ENCODE results near the gene VARS2.

Gene VARS2

DNA sequence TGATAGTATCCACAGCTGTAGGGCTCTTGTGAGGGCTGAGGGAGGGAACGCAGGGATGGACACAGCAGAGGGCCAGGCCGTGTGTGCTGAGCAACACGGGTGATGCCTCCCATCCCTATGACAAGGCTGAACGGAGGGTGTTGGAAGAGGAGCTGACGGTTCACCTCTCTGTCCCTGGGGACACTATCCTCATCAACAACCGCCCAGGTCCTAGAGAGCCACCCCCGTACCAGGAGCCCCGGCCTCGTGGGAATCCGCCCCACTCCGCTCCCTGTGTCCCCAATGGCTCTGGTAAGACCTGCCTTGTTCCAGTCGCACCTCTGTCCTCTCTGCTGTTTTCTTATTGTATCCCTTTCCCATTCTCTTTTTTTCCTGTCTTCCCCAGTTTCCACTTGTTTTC, 19.7 kb upstream of the VARS2 start:
- H3K4me3 ChIP-seq (replicated peaks; ENCODE audit: low read depth, low read length): no peak overlapping the region
- DNase-seq (ENCODE audit: extremely low read depth, low read depth): no peak
- TF ChIP-seq, protein P1, sequence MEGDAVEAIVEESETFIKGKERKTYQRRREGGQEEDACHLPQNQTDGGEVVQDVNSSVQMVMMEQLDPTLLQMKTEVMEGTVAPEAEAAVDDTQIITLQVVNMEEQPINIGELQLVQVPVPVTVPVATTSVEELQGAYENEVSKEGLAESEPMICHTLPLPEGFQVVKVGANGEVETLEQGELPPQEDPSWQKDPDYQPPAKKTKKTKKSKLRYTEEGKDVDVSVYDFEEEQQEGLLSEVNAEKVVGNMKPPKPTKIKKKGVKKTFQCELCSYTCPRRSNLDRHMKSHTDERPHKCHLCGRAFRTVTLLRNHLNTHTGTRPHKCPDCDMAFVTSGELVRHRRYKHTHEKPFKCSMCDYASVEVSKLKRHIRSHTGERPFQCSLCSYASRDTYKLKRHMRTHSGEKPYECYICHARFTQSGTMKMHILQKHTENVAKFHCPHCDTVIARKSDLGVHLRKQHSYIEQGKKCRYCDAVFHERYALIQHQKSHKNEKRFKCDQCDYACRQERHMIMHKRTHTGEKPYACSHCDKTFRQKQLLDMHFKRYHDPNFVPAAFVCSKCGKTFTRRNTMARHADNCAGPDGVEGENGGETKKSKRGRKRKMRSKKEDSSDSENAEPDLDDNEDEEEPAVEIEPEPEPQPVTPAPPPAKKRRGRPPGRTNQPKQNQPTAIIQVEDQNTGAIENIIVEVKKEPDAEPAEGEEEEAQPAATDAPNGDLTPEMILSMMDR (IDR thresholded peaks at IDR 0.05; ENCODE audit: low read depth, low read length, missing control alignments): no peak

DNA sequence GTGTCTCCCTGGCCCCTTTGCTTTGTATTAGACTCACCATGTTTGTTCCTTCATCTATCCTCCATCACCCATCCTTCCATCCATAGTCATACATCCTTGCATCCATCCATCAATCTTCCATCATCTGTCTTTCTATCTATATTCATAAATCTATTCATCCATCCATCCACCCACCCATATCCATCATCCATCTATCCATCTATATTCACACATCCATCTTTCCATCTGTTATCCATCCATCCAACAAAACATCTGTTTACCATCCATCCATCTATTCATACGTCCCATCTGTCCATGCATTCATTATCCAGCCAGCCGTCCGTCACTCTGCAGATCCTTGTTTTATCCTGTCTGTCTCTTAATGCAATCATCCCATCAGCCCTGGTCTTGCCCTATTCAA, 19.1 kb upstream of the VARS2 start:
- TF ChIP-seq, protein P1 (IDR thresholded peaks at IDR 0.05; ENCODE audit: low read depth, low read length, missing control alignments): no peak
- H3K4me3 ChIP-seq (replicated peaks; ENCODE audit: low read depth, low read length): no peak overlapping the region
- DNase-seq (ENCODE audit: extremely low read depth, low read depth): no peak

DNA sequence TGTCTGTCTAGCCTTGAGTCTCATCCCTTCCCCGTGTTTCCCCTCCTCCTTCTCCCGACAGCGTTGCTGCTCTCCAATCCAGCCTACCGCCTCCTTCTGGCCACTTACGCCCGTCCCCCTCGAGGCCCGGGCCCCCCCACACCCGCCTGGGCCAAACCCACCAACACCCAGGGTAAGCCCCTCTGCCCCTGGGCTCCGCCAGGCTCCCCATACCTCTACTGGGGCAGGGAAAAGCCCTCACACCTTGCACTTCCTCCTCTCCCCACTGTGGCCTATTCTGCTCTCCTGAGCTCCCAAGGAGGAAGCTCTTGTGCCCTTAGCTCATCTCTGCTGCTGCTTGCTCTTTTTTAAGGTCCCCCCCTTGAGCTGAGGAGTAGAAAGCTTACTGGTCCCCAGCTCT, 18.7 kb upstream of the VARS2 start:
- H3K4me3 ChIP-seq (replicated peaks; ENCODE audit: low read depth, low read length): no peak overlapping the region
- no peak for DNase-seq (ENCODE audit: extremely low read depth, low read depth)
- TF ChIP-seq, protein P1 (IDR thresholded peaks at IDR 0.05; ENCODE audit: low read depth, low read length, missing control alignments): no peak

DNA sequence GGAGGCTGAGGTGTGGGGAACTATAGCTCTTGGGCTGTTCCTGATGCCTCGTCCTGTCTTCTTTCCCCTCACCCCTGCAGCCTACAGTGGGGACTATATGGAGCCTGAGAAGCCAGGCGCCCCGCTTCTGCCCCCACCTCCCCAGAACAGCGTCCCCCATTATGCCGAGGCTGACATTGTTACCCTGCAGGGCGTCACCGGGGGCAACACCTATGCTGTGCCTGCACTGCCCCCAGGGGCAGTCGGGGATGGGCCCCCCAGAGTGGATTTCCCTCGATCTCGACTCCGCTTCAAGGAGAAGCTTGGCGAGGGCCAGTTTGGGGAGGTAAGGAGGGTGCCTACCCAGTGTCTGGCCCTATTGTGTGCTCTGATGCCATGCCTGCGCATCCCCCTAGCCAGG, 17.5 kb upstream of the VARS2 start:
- DNase-seq (ENCODE audit: extremely low read depth, low read depth): no peak
- H3K4me3 ChIP-seq (replicated peaks; ENCODE audit: low read depth, low read length): no peak overlapping the region
- TF ChIP-seq, protein P1 (IDR thresholded peaks at IDR 0.05; ENCODE audit: low read depth, low read length, missing control alignments): no peak

DNA sequence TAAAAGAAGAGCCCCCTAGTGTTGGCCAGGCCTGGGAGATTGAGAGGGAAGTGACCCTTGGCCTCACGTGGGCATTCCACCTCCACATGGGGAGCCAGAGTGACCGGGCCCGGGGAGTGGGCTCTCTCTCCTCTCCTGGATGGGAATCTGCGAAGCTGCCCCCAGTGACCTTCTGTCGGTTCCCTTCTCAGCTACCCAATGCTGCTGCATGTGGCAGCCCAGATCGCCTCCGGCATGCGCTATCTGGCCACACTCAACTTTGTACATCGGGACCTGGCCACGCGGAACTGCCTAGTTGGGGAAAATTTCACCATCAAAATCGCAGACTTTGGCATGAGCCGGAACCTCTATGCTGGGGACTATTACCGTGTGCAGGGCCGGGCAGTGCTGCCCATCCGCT, 16.2 kb upstream of the VARS2 start:
- TF ChIP-seq, protein P1 (IDR thresholded peaks at IDR 0.05; ENCODE audit: low read depth, low read length, missing control alignments): no peak
- H3K4me3 ChIP-seq (replicated peaks; ENCODE audit: low read depth, low read length): no peak overlapping the region
- DNase-seq (ENCODE audit: extremely low read depth, low read depth): no peak

DNA sequence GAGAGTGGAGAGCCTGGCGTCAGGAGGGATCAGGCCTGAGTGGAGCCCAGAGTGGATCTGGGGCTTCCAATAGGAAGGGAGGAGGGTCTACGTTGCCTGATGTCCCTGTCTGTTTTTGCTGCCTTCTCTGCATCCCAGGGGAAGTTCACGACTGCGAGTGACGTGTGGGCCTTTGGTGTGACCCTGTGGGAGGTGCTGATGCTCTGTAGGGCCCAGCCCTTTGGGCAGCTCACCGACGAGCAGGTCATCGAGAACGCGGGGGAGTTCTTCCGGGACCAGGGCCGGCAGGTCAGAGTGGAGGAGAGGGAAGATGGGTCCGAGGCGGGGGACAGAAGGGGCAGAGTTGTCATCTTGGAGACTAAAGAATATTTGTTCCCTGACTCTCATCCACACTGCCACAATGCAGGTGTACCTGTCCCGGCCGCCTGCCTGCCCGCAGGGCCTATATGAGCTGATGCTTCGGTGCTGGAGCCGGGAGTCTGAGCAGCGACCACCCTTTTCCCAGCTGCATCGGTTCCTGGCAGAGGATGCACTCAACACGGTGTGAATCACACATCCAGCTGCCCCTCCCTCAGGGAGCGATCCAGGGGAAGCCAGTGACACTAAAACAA, 15.2 kb upstream of the VARS2 start:
- DNase-seq (ENCODE audit: extremely low read depth, low read depth): no peak
- no peak overlapping the region for H3K4me3 ChIP-seq (replicated peaks; ENCODE audit: low read depth, low read length)
- TF ChIP-seq, protein P1 (IDR thresholded peaks at IDR 0.05; ENCODE audit: low read depth, low read length, missing control alignments): no peak

DNA sequence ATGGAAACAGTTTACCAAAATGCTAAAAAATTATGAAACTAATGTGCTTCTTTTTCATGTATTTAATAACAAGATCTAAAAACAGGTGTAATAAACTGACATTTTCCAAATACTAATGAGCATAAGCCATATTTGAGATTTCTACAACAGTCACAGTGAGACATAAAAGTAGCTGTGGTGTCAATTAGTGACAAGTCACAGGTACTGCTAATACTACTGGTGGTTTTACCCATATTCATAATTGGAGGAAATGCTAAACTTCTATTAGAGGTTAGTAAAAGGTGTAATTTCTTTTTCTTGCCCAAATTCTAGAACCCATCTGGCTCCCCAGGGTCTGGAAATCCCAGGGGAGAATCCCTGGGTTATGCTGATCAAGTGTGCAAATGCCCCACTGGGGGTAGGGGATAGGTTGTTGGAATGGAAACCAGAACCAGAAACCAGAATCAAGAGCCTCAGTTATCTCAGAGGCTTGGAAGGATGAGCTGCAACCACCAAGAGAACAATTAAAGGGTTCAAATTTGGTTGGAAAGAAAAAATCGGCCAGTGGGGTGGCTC, 13.1 kb upstream of the VARS2 start:
- no peak overlapping the region for H3K4me3 ChIP-seq (replicated peaks; ENCODE audit: low read depth, low read length)
- no peak for DNase-seq (ENCODE audit: extremely low read depth, low read depth)
- TF ChIP-seq, protein P1 (IDR thresholded peaks at IDR 0.05; ENCODE audit: low read depth, low read length, missing control alignments): no peak
